Kasumi-1 (cell line): ENCODE measurements around the gene HTRA2.
A peak's percentile ranks its signal among the peaks of the same experiment; 100 is the strongest.

Experiments
- DNase-seq, 2 experiments: peaks; one replicate each; lab custom pipeline; 2025; lab: John Stamatoyannopoulos, UW

HTRA2 gene

DNA sequence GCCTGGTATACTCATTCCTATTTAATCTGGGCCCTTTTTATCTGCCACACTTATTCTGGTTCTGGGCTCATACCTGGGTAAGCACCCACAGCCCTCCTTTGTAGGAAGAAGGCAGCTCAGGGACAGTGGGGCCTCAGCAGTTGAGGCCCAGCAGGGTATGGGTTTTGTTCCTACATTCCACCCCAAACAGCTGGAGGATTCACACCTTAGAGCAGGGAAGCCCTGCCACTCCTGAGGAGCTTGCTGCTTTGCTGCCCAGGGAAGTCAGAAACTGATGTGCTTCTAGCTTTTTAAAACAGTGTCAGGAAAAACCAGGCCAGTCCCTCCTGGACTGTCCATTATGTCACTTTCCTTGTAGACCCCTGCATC lies 29.2 kb upstream of the HTRA2 start:
- DNase-seq: no peak

DNA sequence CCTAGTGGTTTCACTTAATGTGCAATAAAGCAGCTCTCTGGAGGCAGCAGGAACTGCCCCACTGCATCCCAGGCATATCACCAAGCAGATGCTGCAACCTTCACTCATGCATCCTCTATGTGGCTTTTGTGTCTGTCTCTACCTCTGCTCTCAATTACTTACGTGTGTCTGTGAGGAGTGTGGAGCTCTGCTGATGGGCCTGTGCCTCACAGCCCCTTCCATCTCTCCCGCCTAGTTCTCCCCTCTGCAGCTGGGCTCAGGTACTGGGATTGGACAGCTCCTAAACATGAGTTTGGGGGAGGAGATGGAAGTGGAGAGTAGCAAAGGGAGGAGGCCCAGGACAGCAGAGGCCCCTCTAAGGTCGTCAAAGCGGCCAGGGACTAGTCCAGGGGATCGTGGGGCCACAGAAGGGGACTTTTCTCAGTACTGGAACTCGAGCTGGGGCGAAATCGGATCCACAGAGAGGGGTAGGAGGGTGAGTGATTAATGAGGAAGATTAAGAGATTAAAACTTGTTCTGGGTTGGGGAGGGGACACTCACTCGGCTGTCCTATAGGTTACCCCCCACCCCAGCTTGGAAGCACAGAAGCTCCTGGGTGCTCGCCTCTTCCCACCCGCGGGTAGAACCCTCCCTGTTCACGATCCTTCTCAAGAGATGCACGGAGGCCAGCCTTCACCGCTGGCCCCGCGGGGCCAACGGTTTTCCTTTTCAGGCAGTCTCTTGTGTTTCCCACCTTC lies 28.2 kb upstream of the HTRA2 start:
- no peak for DNase-seq

DNA sequence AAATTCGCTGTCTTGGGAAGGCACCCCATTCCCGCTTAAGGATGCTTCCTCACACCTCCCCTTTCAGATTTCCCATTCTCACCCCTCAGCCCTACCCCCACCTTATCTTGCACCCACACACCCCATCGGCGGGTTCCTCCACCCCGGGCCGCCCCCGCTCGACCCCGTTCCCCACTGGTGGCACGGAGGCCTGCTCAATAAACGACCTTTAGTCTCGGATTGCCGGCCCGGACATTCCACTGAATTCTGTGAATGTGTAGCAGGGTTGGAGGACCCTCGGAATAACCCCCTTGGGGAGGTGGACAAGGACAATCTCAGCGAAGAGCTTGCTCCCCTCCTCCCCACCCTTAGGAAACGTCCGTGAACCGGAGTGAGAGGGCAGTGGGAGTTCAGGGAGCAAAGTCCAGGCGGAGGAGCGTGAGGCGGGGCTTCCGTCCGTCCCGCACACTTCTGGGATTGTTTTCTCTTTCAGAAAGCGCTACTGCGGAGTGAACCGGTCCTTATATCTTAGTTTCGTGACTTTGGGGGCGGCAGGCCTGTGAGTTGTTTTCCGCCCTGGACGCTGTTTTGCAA lies 27.5 kb upstream of the HTRA2 start:
- peak in 1 of 2 experiments; percentile 25 for DNase-seq

DNA sequence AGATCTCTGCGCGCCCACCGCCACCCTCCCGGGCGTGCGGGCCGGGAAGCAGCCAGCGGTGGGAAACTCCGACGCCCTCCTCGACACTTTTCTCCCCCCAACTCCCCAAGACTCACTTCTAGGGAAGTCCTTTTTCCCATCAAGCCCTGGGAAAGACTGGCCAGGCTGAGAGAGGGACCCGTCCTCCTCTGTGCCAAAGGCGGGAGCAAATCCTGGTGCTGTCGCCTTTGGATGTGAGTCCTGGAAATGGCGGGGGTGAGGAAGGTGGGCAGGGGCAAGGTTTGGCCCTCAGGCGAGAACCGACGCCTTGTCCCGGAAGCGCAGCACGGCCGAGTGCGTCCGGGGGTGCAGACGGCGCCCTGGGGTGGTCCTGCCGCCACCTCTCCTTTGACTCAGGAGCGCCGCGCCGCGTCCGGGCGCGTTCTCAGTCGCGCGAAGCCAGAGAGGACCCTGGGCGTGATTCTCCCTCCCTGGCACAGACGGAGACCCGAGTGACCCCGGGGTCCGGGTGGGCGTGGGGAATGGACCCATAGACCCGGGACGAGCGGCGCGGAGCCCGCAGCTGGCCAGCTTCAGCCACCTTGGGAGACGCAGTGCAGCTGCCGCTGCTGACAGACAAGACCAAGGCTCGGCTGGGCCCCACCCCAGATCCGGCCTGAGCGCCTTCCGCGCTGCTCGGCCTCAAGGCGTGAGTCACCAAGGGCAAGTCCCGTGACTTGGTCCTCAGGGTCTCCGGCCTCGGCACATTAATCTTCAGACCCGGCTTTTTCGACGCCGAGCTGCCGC lies 26.8 kb upstream of the HTRA2 start:
- DNase-seq: peak; percentile 56 to 75

DNA sequence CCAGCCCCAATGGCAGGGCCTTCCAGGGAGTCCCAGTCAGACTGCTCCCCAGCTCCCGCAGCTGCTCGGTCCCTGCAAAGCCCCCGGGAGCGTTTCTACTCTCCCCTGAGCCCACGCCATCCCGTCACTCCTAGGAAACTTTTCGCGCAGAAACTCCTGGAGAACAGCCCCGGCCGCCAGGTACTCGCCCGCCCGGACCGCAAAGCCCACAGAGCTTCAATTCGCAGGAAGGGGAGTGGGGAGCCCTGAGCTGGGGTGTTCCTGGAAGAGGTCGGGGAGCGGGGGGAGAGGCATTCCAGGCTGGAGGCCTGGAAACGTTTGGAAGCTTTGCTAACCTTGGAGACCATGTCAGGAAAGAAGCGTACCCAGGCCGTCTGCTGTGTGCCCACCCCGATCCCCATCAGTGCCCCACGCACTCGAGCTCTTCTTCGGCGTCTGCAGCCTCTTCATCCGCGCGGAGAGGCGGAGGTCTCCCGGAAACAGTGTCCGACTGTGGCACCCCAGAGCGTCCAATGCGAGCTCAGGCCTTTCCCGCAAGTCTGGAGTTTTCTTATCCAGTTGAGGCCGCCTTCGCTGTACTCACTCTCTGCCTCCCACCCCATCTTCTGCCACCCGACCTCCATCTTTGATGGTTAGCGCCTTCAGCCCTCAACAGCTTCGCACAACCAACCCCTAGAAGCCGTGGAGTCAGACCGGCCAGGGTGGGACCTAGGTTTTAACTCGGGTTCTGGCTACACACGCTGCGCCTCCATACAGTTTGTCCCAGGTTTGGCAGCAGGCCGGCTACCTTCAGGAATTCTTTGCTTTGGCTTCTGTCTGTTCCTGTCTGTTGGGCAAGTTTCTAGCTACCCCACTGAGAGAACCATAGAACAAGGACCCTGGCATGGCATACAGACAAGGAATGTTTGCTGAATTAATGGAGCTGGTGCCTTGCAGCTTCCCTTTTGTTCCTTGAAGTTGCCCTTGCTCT lies 25.9 kb upstream of the HTRA2 start:
- no peak for DNase-seq

DNA sequence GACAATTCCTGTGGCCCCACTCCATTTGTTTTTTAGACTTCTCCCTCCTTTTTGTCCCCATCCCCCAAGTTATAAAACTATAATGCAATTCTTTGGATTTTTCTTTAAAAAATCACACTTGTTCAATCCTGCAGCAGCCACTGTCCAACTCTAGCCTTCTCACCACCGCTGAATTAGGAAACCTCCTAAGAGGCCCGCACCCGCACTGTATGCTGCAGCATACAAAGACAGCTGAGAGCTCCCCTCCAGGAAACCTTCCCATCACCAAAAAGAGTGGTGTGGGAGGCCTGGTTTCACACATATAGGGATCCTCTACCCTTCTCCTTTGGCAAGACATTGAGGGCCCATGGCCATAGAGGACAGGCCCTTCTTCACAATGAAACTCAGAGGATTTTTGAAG lies 25.1 kb upstream of the HTRA2 start:
- no peak for DNase-seq

DNA sequence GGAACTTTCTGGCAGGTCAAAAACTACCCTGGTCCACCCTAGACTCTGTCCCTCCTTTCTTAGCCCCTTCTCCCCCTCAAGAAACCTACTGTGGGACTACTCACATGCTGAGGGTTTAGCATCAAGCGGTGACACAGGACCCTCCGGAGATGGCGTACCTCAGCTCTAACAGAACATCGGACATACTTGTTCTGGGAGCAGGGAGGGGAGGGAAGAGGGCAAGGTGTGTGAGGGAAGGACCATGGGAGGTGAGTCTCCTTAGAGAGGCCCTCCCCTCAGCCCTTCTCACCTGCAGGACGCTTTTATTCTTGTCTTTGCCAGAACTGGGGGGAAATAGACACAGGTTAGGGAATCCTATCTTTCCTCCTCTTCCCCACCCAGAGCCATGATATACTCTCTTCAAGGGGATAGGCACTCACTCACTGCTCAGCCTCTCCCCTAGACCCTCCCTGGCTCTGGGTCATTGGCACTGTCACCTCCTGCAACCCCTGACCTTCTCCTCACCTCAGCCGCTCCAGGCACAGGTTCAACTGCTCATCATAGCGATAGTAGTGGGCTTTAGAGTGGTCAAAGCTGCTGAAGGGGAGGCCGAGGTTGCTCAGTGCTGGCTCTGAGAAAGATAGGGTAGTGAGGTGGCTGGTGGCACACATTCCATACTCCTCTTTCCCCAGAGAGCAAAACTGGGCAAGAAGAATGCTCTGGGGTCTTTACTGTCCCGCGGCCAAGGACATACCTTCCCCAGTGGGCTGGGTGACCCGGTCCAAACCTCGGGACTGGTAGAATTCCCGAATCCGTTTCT lies 24.1 kb upstream of the HTRA2 start:
- DNase-seq: no peak

DNA sequence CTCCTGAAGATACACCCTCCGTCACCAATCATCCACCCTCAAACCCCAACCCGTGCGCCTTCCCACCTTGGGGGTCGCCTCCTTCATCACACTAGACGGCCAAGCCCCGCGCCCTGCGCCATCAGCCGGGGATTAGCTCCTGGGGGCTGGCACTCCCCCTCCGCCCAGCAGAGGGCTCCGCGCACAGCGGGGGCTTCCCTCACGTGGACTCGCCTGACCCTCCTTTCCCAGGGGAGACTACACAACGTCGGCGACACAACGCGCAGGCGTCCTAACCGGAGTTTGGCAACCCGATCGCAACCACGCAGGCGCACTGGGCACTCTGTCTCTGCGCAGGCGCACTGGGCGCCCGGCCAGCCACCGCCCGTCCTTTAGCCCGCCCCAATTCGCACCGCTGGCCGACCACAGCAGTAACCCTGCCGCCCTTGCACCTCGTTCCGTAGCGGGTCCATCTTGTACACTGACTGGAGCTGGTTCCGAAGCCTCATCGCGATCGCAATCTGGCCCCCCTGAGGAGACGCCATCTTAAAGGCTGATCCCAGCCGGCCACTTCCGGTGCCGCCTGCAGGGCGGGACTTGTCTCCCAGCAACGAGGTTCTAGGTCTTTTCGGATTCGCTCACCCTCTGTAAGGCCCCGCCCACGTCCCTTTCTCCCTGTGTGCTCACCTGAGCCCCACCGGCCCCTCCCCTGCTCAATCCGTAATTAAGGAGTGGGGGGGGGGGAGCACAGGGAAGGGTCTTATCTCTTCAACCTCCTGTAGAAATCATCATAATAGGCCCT lies 22.4 kb upstream of the HTRA2 start, which contains the start of gene PCGF1:
Gene PCGF1, minus strand, starts transcription at position 551 of the 781 bp plus-strand sequence. Its CDS starts 27 bp downstream, at position 524.
- peak; percentile 95 to 96 for DNase-seq

DNA sequence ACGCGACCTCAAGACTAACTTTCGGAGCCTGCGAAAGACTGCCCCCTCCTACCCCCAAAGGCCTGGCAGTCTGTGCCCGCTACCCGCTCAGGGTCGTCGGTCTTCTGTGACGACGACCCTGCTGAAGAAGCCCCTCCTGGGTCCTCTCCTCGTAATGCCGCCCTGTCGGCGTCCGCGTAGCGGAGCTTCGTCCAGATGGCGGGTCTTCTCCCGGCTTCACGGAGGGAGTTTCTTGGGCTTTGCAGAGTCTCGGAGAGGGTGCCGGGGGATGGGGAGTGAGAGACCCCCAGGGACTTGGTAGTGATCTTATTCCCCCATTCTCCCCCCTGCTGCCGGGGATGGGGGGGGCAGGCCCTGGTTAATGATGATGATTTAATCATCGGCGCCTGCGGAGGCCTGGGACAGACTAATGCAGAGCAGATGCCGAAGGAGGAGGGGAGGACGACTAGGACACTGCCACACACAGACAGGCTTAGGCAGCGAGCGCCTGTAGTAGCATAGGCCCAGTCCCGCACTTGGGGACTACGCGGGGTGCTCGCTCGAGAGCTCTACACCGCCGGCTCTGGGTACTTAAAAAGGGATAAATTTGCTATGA lies 21.7 kb upstream of the HTRA2 start:
- DNase-seq: peak; percentile 40 to 51

DNA sequence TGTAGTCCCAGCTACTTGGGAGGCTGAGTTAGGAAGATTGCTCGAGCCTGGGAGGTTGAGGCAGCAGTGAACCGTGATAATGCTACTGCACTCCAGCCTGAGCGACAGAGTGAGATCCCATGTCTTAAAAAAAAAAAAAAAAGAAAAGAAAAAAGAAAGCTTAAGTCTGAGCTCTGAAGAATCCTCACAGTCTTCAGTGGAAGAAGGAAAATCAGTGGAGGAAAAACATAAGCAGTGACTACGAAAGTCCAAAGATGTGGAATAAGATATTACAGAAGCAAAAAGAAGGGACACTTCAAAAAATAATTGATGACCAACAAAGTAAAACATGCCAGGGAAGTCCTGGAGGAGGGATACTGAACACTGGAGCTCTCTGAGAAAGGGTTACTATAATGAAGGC lies 19.5 kb upstream of the HTRA2 start:
- no peak for DNase-seq

DNA sequence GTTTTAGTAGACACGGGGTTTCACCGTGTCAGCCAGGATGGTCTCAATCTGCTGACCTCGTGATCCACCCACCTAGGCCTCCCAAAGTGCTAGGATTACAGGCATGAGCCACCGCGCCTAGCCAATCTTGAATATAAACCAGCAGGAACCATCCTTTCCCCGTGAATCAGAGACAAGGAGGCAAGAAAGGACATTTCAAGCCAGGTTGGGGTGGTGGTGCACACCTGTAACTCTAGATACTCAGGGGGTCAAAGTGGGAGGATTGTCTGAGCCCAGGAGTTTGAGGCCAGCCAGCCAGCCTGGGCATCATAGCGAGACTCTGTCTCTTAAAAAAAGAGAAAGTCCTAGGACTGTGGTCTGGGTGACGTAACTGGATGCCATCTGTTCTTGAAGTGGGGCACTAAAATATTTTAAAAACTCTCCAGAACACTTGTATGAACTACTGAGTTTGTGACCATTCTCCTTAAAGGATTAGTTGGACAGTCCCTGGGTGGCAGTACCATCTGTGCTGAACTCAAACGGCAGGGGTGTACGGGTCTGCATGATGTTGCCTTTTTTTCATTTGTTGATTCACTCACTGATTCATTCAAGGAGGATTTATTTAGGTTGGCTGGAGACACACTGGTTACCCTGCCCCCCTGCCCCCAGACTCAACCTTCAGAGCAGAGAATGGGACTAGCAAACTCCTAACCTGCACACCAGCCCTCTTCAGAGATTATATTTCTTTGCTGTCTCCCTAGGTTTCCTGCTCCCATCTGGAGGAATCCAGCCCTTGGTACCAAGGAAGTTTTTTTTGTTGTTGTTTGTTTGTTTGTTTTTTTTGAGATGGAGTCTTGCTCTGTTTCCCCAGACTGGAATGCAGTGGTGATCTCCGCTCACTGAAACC lies 18.4 kb upstream of the HTRA2 start:
- no peak for DNase-seq

DNA sequence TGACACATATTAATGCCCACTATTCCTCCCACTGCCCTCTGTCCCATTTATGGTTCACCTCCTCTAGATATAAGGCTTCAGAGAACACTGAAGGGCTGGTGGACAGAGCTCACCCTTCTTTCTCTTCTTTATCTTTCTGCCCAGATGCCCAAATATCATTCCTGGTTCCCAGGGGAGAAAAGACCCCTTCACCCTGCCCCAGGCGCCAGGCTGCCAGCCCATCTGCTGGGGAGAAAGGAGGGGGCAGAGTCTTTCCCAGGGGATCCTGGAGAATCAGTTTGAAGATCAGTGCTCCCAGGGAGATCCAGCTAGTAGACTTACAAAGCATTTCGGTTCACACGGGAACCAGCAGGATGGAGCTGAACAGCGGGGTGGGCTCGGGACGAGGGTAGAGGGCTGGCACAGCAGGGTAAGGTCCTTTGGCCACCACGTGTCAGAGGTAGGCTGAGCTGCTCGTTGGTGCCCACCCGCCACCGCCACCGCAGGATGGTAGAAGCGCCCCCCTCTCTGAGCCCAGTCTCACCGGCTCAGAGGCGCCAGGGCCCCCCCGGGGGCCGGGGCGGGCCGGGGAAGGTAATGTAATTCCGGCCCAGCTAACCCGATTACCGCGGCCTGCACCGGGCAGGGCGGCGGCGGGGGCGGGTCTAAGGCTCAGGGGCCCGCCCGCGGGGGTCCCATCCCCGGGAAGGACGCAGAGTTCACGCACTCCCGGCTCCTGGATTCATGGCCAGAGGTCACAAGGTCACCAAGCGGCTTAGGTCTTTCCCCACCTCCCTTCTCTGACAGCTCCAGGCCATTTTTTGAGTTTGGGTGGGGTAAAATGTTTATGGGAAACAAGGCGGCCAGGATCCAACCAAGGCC lies 16.8 kb upstream of the HTRA2 start:
- no peak for DNase-seq

DNA sequence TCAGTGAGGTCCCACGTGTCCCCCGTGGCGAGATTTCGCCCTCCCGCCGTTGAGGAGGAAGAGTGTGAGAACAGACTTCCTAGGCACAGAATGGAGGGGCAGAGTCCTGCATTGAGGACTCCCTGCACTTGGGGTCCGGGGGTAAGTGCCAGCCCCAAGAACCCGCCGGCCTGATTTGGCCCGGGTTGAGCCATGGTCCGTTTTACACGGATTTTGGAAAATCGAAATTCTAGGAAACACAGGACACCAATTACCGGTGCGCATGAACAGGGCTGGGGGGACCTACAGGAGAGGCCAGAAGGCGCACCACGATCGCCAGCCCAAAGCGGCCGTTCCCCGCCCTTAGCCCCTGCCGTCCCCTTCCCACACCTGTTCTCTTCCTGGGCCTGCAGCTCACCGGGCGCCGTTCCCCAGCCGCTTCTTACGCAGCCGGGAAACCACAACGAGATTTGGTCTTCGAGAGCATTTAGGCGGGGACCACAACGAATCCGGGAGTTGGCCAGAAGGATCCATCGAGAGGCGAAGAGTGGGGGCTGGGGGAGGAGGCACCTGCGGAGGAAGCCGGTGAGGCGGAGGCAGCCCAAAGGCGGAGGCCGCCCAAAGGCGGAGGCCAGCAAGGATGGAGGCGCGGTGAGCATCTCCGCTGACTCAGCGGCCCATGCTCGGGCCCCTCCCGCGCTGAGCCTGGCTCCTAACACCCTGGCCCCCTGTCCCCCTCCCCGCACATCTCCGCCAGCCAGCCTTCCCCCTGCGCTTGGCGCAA lies 15.9 kb upstream of the HTRA2 start:
- DNase-seq: no peak

DNA sequence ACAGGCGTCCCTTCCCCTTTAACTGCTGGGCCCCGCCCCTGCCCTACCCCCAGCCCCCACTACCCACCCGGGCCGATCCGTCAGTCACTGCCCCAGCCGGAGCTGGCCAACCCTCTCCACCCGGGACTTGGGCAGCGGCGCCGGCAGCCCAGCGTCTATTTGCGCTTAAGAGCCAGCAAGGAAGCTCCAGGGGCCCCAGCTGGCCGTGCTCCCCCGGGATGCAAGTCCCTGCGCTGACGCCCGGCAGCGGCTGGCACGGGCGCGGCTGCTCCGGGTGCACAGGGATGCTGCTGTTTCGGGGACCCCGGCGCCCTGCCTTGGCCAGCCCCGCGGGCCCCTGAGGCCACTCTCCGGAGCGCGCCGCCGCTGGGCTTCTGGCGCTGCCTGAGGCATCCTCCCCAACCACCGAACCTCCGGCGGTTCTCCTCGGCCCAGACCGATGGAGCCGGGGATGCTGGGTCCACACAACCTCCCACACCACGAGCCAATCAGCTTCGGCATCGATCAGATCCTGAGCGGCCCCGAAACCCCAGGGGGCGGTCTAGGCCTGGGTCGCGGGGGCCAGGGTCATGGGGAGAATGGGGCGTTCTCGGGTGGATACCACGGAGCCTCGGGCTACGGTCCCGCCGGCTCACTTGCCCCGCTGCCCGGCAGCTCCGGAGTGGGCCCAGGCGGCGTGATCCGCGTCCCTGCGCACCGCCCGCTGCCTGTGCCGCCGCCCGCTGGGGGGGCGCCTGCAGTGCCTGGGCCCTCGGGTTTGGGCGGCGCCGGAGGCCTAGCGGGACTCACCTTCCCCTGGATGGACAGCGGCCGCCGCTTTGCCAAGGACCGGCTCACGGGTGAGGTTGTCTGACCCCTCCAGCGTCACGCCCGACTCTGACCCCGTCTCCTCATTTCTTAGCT lies 15.1 kb upstream of the HTRA2 start, which contains the start of gene TLX2:
Gene TLX2, plus strand, starts transcription at position 83 of the 903 bp plus-strand sequence. Its CDS starts 357 bp downstream, at position 440.
- DNase-seq: no peak

DNA sequence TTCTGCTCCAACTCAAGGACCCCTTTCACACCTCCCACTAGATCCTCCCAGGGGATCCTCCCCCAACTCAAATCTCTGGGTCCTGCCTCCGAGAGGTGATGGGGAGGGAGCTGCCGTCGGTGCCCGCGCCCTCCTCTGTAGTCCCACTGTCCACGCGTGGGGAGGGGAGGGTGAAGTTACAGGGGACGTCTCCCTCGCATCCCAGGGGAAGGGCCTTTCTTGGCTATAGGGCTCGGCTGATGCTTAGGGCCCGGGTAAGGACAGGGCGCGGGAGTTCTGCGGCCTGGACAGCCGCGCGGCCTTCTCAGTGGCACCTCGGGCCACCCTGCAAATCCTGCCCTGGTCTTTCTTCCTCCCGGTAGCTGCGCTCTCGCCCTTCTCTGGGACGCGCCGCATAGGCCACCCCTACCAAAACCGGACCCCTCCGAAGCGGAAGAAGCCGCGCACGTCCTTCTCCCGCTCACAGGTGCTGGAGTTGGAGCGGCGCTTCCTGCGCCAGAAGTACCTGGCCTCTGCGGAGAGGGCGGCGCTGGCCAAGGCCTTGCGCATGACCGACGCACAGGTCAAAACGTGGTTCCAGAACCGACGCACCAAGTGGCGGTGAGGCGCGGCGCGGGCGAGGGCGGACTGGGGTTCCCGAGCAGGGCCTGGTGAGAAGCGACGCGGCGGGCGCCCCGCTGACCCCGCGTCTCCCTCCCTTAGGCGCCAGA lies 14.3 kb upstream of the HTRA2 start:
- DNase-seq: no peak
